IMR-90 (cell line): Measurements from ENCODE around the gene EPC1. TPM values are rescaled to one million over a fixed set of nuclear protein-coding genes. Genes with fewer than 3 reads are reported as not detected.

Source experiments
- ATAC-seq: fragments of 200-7000 bp; cut with Tn5 transposase; 2 replicates; pipeline ENCODE4 v1.9.1; 2020; ENCODE audit warnings: low read depth, mild to moderate bottlenecking, moderate library complexity
- BruUV-seq: library from RNA; stranded (reverse); fragments of 400-500 nt; replicated peaks from 2 replicates; lab custom pipeline; 2021; lab: Mats Ljungman, UMichigan
- CTCF ChIA-PET: fragments of 300-600 bp; formaldehyde crosslinking; extraction: SDS; loops from one replicate; lab custom pipeline; 2021; ENCODE audit warnings: antibody characterized with exemption; lab: Yijun Ruan, JAX
- POLR2A ChIA-PET: fragments of 300-600 bp; sonication (Branson Sonifier 250); formaldehyde crosslinking; loops from one replicate; lab custom pipeline; 2022; ENCODE audit warnings: antibody characterized with exemption; ENCODE audit not compliant: unreplicated experiment; lab: Charles Lee
- DNase-seq: peaks from one replicate; pipeline ENCODE4 v3.0.0; 2013
- H2AFZ ChIP-seq: replicated peaks from 2 replicates; pipeline ENCODE3; 2013; ENCODE audit warnings: low read length, mild to moderate bottlenecking; ENCODE audit not compliant: poor library complexity
- H2AK5ac ChIP-seq: 2 replicates; pipeline ENCODE4 v1.6.1; 2013; ENCODE audit warnings: low read depth, low read length, inconsistent platforms
- H2AK9ac ChIP-seq: replicated peaks from 2 replicates; pipeline ENCODE3; 2013; ENCODE audit warnings: mild to moderate bottlenecking, low read depth, low read length, moderate library complexity; ENCODE audit not compliant: poor library complexity
- H2BK120ac ChIP-seq: 2 replicates; pipeline ENCODE4 v1.6.1; 2013; ENCODE audit warnings: low read depth, low read length, inconsistent platforms
- H2BK15ac ChIP-seq: 3 replicates; pipeline ENCODE4 v1.6.1; 2013; ENCODE audit warnings: low read depth, low read length, inconsistent platforms
- H2BK20ac ChIP-seq: 2 replicates; pipeline ENCODE4 v1.6.1; 2013; ENCODE audit warnings: low read depth, mild to moderate bottlenecking, inconsistent platforms, low read length, moderate library complexity
- H2BK5ac ChIP-seq: 2 replicates; pipeline ENCODE4 v1.6.1; 2013; ENCODE audit warnings: mild to moderate bottlenecking, low read depth, low read length, inconsistent platforms; ENCODE audit not compliant: poor library complexity, severe bottlenecking
- H3K14ac ChIP-seq: replicated peaks from 2 replicates; pipeline ENCODE4 v1.6.1; 2013; ENCODE audit warnings: low read depth, low read length, inconsistent platforms
- H3K18ac ChIP-seq: 2 replicates; pipeline ENCODE4 v1.6.1; 2013; ENCODE audit warnings: low read depth, low read length, control low read depth
- H3K23ac ChIP-seq: 2 replicates; pipeline ENCODE4 v1.6.1; 2013; ENCODE audit warnings: low read depth, low read length, inconsistent platforms
- H3K27ac ChIP-seq: 2 replicates; pipeline ENCODE4 v1.5.1; 2013; ENCODE audit warnings: mild to moderate bottlenecking, control low read depth, low read length; ENCODE audit not compliant: insufficient read depth
- H3K27me3 ChIP-seq: 2 replicates; pipeline ENCODE4 v1.6.1; 2013; ENCODE audit warnings: low read length; ENCODE audit not compliant: control insufficient read depth, insufficient read depth
- H3K36me3 ChIP-seq: 2 replicates; pipeline ENCODE4 v1.6.1; 2013; ENCODE audit warnings: low read length, mixed read lengths; ENCODE audit not compliant: control insufficient read depth, insufficient read depth
- H3K4ac ChIP-seq: 2 replicates; pipeline ENCODE4 v1.6.1; 2013; ENCODE audit warnings: low read depth, low read length, inconsistent platforms
- H3K4me1 ChIP-seq: 2 replicates; pipeline ENCODE4 v1.6.1; 2013; ENCODE audit warnings: low read length, mixed read lengths; ENCODE audit not compliant: control insufficient read depth, insufficient read depth
- H3K4me2 ChIP-seq: 2 replicates; pipeline ENCODE4 v1.6.1; 2013; ENCODE audit warnings: low read depth, mild to moderate bottlenecking, control low read depth, low read length, moderate library complexity
- H3K4me3 ChIP-seq: 2 replicates; pipeline ENCODE4 v1.5.1; 2013; ENCODE audit warnings: low read depth, mild to moderate bottlenecking, control low read depth, low read length, moderate library complexity; ENCODE audit not compliant: insufficient read depth
- H3K56ac ChIP-seq: 2 replicates; pipeline ENCODE4 v1.6.1; 2013; ENCODE audit warnings: low read length, inconsistent platforms; ENCODE audit not compliant: insufficient read depth; ENCODE audit errors: extremely low read depth
- H3K79me1 ChIP-seq, 2 experiments: 2 replicates each; pipeline ENCODE4 v1.6.1; 2013; ENCODE audit warnings: low read length in 2 of 2, inconsistent platforms in 1 of 2, low read depth in 1 of 2
- H3K9ac ChIP-seq: 2 replicates; pipeline ENCODE4 v1.6.1; 2013; ENCODE audit warnings: low read depth, low read length, control low read depth
- H3K9me1 ChIP-seq: 2 replicates; pipeline ENCODE4 v1.6.1; 2013; ENCODE audit warnings: low read length, inconsistent platforms; ENCODE audit not compliant: insufficient read depth
- H3K9me3 ChIP-seq: 2 replicates; pipeline ENCODE4 v1.6.1; 2013; ENCODE audit warnings: low read length; ENCODE audit not compliant: control insufficient read depth, insufficient read depth
- H4K20me1 ChIP-seq: 2 replicates; pipeline ENCODE4 v1.6.1; 2013; ENCODE audit warnings: low read length, inconsistent platforms; ENCODE audit not compliant: insufficient read depth
- H4K5ac ChIP-seq: 2 replicates; pipeline ENCODE4 v1.6.1; 2013; ENCODE audit warnings: mild to moderate bottlenecking, low read depth, low read length, control low read depth
- H4K8ac ChIP-seq, 2 experiments: 2 replicates each; pipeline ENCODE4 v1.6.1; 2013; ENCODE audit warnings: low read depth in 2 of 2, low read length in 2 of 2, control low read depth in 1 of 2, inconsistent platforms in 1 of 2
- H4K91ac ChIP-seq: 2 replicates; pipeline ENCODE4 v1.6.1; 2013; ENCODE audit warnings: low read depth, low read length, inconsistent platforms; ENCODE audit not compliant: insufficient read depth
- BHLHE40 ChIP-seq: fragments of 150-350 bp; IDR thresholded peaks from 2 replicates; pipeline ENCODE4 v1.6.1; 2016; ENCODE audit warnings: mild to moderate bottlenecking, low read depth, low read length
- CEBPB ChIP-seq: IDR thresholded peaks from 2 replicates; pipeline ENCODE4 v1.6.1; 2012; ENCODE audit warnings: low read depth, low read length, improper control_type of control experiment
- CHD1 ChIP-seq: IDR thresholded peaks from 2 replicates; pipeline ENCODE4 v1.6.1; 2012; ENCODE audit warnings: low read depth, low read length, improper control_type of control experiment
- CTCF ChIP-seq: conservative IDR thresholded peaks from 2 replicates; pipeline ENCODE4 v1.5.1; 2012; ENCODE audit warnings: mild to moderate bottlenecking, low read depth, low read length, improper control_type of control experiment
- ELK1 ChIP-seq: fragments of 150-350 bp; IDR thresholded peaks from 2 replicates; pipeline ENCODE4 v1.6.1; 2016; ENCODE audit warnings: low read depth, mild to moderate bottlenecking, low read length, moderate library complexity, borderline replicate concordance
- FOS ChIP-seq: fragments of 150-350 bp; IDR thresholded peaks from 2 replicates; pipeline ENCODE4 v1.6.1; 2016; ENCODE audit warnings: low read depth, low read length
- MAFK ChIP-seq: IDR thresholded peaks from 2 replicates; pipeline ENCODE4 v1.6.1; 2012; ENCODE audit warnings: low read depth, low read length, improper control_type of control experiment
- MAZ ChIP-seq: IDR thresholded peaks from 2 replicates; pipeline ENCODE4 v1.6.1; 2012; ENCODE audit warnings: low read depth, mild to moderate bottlenecking, low read length, improper control_type of control experiment, moderate library complexity, borderline replicate concordance
- MXI1 ChIP-seq: IDR thresholded peaks from 2 replicates; pipeline ENCODE4 v1.6.1; 2012; ENCODE audit warnings: low read depth, mild to moderate bottlenecking, low read length, moderate library complexity, borderline replicate concordance
- NFE2L2 ChIP-seq: fragments of 150-350 bp; IDR thresholded peaks from 2 replicates; pipeline ENCODE4 v1.6.1; 2016; ENCODE audit warnings: low read depth, mild to moderate bottlenecking, low read length
- POLR2A ChIP-seq: IDR thresholded peaks from 2 replicates; pipeline ENCODE4 v1.6.1; 2012; ENCODE audit warnings: mild to moderate bottlenecking, low read depth, low read length
- RAD21 ChIP-seq: IDR thresholded peaks from 2 replicates; pipeline ENCODE4 v1.6.1; 2012; ENCODE audit warnings: low read length, improper control_type of control experiment
- RCOR1 ChIP-seq: IDR thresholded peaks from 2 replicates; pipeline ENCODE4 v1.6.1; 2012; ENCODE audit warnings: mild to moderate bottlenecking, low read length, improper control_type of control experiment; ENCODE audit not compliant: insufficient replicate concordance
- RFX5 ChIP-seq: IDR thresholded peaks from 2 replicates; pipeline ENCODE4 v1.8.0; 2012; ENCODE audit warnings: low read depth, mild to moderate bottlenecking, low read length, moderate library complexity
- SMC3 ChIP-seq: fragments of 150-350 bp; IDR thresholded peaks from 2 replicates; pipeline ENCODE4 v1.6.1; 2016; ENCODE audit warnings: low read depth, mild to moderate bottlenecking, antibody characterized with exemption, low read length, moderate library complexity
- USF2 ChIP-seq: fragments of 150-350 bp; IDR thresholded peaks from 2 replicates; pipeline ENCODE4 v1.6.1; 2017; ENCODE audit warnings: mild to moderate bottlenecking, antibody characterized with exemption, low read length, low read depth
- WGBS, 2 experiments: methylation state at CpG; one replicate each; pipeline versions ENCODE4 v1.1.5 to v1.1.7; 2013; ENCODE audit warnings: missing lambda C conversion rate in 2 of 2; ENCODE audit not compliant: insufficient read length in 1 of 2; ENCODE audit errors: extremely low coverage in 2 of 2; 5-methylcytosine and 5-hydroxymethylcytosine counted together
- dilution Hi-C: fragments of 300-500 bp; cut with HindIII; formaldehyde crosslinking; loops from one replicate; pipeline ENCODE4 v1.14.3; 2018; ENCODE audit warnings: low sequenced_read_pairs; ENCODE audit not compliant: unreplicated experiment
- in situ Hi-C: fragments of 300-500 bp; cut with MboI; formaldehyde crosslinking; loops from 3 replicates; pipeline ENCODE4 v1.14.3; 2019; ENCODE audit warnings: low sequenced_read_pairs, inconsistent platforms, mixed read lengths
- intact Hi-C: fragments of 100-400 bp; cut with micrococcal nuclease; formaldehyde crosslinking; loops from 2 replicates; pipeline ENCODE4 v1.10.0; 2022
- polyA plus RNA-seq, 3 experiments: library from polyadenylated mRNA; depleted of rRNA; stranded (reverse); fragments of >200 nt; gene quantifications; 2 replicates each; pipeline ENCODE4 v1.2.3, GENCODE V29; 2012; ENCODE audit warnings: low replicate concordance in 1 of 3
- total RNA-seq: library from RNA; depleted of rRNA; stranded (reverse); fragments of >200 nt; gene quantifications from 2 replicates; pipeline ENCODE4 v1.2.3, GENCODE V29; 2012

The EPC1 gene
- total and polyA plus RNA-seq, 2 of the 4 experiments (the other 2 are of a cell fraction), result 21.9 to 23.5 TPM

GRCh38 chr10:32330214-32330613 is 16.7 kb downstream of the EPC1 start:
- in situ Hi-C loops, result no loop called here

More at GRCh38 chr10:32330214-32330613, 16.7 kb downstream of the EPC1 start:
- ATAC-seq (no peak), DNase-seq (no peak)
- ChIA-PET POLR2A (no interaction called here), CTCF (no interaction called here)
- no peak overlapping the region for H2BK15ac ChIP-seq
- peaks cover 9% of the 10 kb centered on the region for H3K4me1 ChIP-seq
- H2BK20ac ChIP-seq, result no peak overlapping the region
- H2AK9ac ChIP-seq, result no peak overlapping the region
- no peaks in the 10 kb centered on the region for H3K27me3 ChIP-seq
- no peak overlapping the region for H3K56ac ChIP-seq
- H3K4ac ChIP-seq, result no peak overlapping the region
- H3K9ac ChIP-seq, result no peak overlapping the region
- peaks cover 0 to 74% of the 10 kb centered on the region in 2 experiments; a peak in 2 of 4 replicates for H3K79me1 ChIP-seq
- H3K4me2 ChIP-seq, result no peak overlapping the region
- BruUV-seq, result no TSS peak
- H2AK5ac ChIP-seq, result no peak overlapping the region
- no peak overlapping the region for H3K14ac ChIP-seq
- H3K27ac ChIP-seq, result no peak overlapping the region
- H3K9me3 ChIP-seq, result no peaks in the 10 kb centered on the region
- TF ChIP-seq RFX5 (no peak), NFE2L2 (no peak), RAD21 (no peak), POLR2A (no peak), MXI1 (no peak), USF2 (no peak), MAFK (no peak), FOS (no peak), CHD1 (no peak), RCOR1 (no peak), CEBPB (no peak), ELK1 (no peak), SMC3 (no peak), BHLHE40 (no peak), MAZ (no peak), CTCF (no peak)
- peaks cover 3% of the 10 kb centered on the region; the same call in 1 of the 2 replicates for H3K36me3 ChIP-seq
- peaks cover 31% of the 10 kb centered on the region for H3K9me1 ChIP-seq
- no peak overlapping the region for H3K23ac ChIP-seq
- no peak overlapping the region for H3K18ac ChIP-seq
- no peak overlapping the region for H4K8ac ChIP-seq
- WGBS, 2 experiments, result no CpG with 5 or more reads among the region's 2 CpGs
- H2BK120ac ChIP-seq, result no peak overlapping the region
- H2BK5ac ChIP-seq, result no peak overlapping the region
- intact Hi-C loops, result no loop called here
- no peak overlapping the region for H3K4me3 ChIP-seq
- no peak overlapping the region for H4K5ac ChIP-seq
- dilution Hi-C loops, result no loop called here
- H2AFZ ChIP-seq, result no peak overlapping the region
- H4K91ac ChIP-seq, result no peak overlapping the region
- H4K20me1 ChIP-seq, result peaks cover 89% of the 10 kb centered on the region
